Endothelial cell of umbilical vein (primary cell): ENCODE results near the gene BCL11B. TPM values are rescaled to one million over a fixed set of nuclear protein-coding genes. Genes with fewer than 3 reads are reported as not detected.

Experiments used
- BruUV-seq: library from RNA; stranded (reverse); fragments of 400-500 nt; replicated peaks from 2 replicates; lab custom pipeline; 2021; lab: Mats Ljungman, UMichigan
- CTCF ChIA-PET: fragments of 300-600, 350-600 bp; sonication (Branson Sonifier 250); formaldehyde crosslinking; loops from one replicate; lab custom pipeline; 2021; ENCODE audit warnings: antibody characterized with exemption, inconsistent platforms; lab: Charles Lee
- POLR2A ChIA-PET: fragments of 300-600, 350-600 bp; sonication (Branson Sonifier 250); formaldehyde crosslinking; loops from one replicate; lab custom pipeline; 2021; ENCODE audit warnings: antibody characterized with exemption, inconsistent platforms; lab: Charles Lee
- DNase-seq: peaks from one replicate; pipeline ENCODE4 v3.0.0-alpha.2; 2011; ENCODE audit warnings: low read depth, low spot score
- FAIRE-seq: peaks from 2 replicates; lab custom pipeline; 2011; peaks lifted over from hg19 to GRCh38; lab: Jason Lieb, UNC
- H2AFZ ChIP-seq: 2 replicates; pipeline ENCODE4 v1.6.0; 2012; ENCODE audit warnings: low read depth, low read length, control low read depth, inconsistent platforms
- H3K27ac ChIP-seq: 2 replicates; pipeline ENCODE4 v1.5.1; 2011; ENCODE audit warnings: low read depth, mild to moderate bottlenecking, control low read depth, low read length, moderate library complexity; ENCODE audit not compliant: insufficient read depth
- H3K27me3 ChIP-seq, 2 experiments: 2 replicates each; pipeline versions ENCODE4 v1.6.0 to v1.6.1; 2011; ENCODE audit warnings: low read length in 2 of 2, mixed read lengths in 1 of 2; ENCODE audit not compliant: control insufficient read depth in 2 of 2, insufficient read depth in 2 of 2
- H3K36me3 ChIP-seq, 2 experiments: 2 replicates in 1 of 2; 3 replicates in 1 of 2; pipeline ENCODE4 v1.5.1; 2011; ENCODE audit warnings: low read length in 2 of 2, mild to moderate bottlenecking in 1 of 2, moderate library complexity in 1 of 2; ENCODE audit not compliant: control insufficient read depth in 2 of 2, insufficient read depth in 2 of 2; ENCODE audit errors: extremely low read depth in 1 of 2
- H3K4me1 ChIP-seq: 3 replicates; pipeline ENCODE4 v1.5.1; 2011; ENCODE audit warnings: mild to moderate bottlenecking, low read length; ENCODE audit not compliant: control insufficient read depth, insufficient read depth; ENCODE audit errors: extremely low read depth
- H3K4me2 ChIP-seq: 2 replicates; pipeline ENCODE4 v1.6.1; 2011; ENCODE audit warnings: low read length, control low read depth, mixed read lengths; ENCODE audit not compliant: insufficient read depth
- H3K4me3 ChIP-seq, 3 experiments: fragments of 200-600 bp in 1 of 3; sonication (generic), shearing (Covaris generic) in 1 of 3; replicated peaks in 1 of 3; 2 replicates each; pipeline ENCODE4 v1.5.1; 2011 to 2016; ENCODE audit warnings: control low read depth in 3 of 3, low read length in 3 of 3, mild to moderate bottlenecking in 2 of 3, inconsistent platforms in 1 of 3, low read depth in 1 of 3, moderate library complexity in 1 of 3; ENCODE audit not compliant: insufficient read depth in 1 of 3
- H3K79me2 ChIP-seq: 2 replicates; pipeline ENCODE4 v1.6.0; 2012; ENCODE audit warnings: low read length, inconsistent platforms; ENCODE audit not compliant: control insufficient read depth, insufficient read depth
- H3K9ac ChIP-seq: replicated peaks from 2 replicates; pipeline ENCODE3; 2011; ENCODE audit warnings: low read length, control low read depth; ENCODE audit not compliant: insufficient read depth; ENCODE audit errors: extremely low read depth
- H3K9me1 ChIP-seq: replicated peaks from 3 replicates; pipeline ENCODE4 v1.6.0; 2011; ENCODE audit warnings: mild to moderate bottlenecking, low read length; ENCODE audit not compliant: control insufficient read depth, insufficient read depth; ENCODE audit errors: extremely low read depth
- H3K9me3 ChIP-seq: replicated peaks from 2 replicates; pipeline ENCODE4 v1.5.1; 2012; ENCODE audit warnings: low read length, inconsistent platforms; ENCODE audit not compliant: control insufficient read depth, insufficient read depth
- H4K20me1 ChIP-seq: replicated peaks from 2 replicates; pipeline ENCODE3; 2011; ENCODE audit warnings: mild to moderate bottlenecking, low read length; ENCODE audit not compliant: control insufficient read depth, insufficient read depth; ENCODE audit errors: extremely low read depth
- CTCF ChIP-seq, 2 donors: IDR thresholded peaks; 1 replicate in 1 of 2; 2 replicates in 1 of 2; pipeline ENCODE4 v1.5.1; 2011; ENCODE audit warnings: low read length in 2 of 2, mild to moderate bottlenecking in 2 of 2, moderate library complexity in 2 of 2, control low read depth in 1 of 2, inconsistent platforms in 1 of 2, low read depth in 1 of 2; ENCODE audit not compliant: insufficient read depth in 1 of 2; ENCODE audit errors: extremely low read depth in 1 of 2
- EZH2 ChIP-seq: IDR thresholded peaks from 2 replicates; pipeline ENCODE4 v1.6.1; 2012; ENCODE audit warnings: borderline replicate concordance, low read depth, mild to moderate bottlenecking, moderate library complexity, low read length, inconsistent platforms; ENCODE audit not compliant: severe bottlenecking
- FOS ChIP-seq: IDR thresholded peaks from 2 replicates; pipeline ENCODE4 v1.6.1; 2011; ENCODE audit warnings: mild to moderate bottlenecking, low read length, moderate library complexity, borderline replicate concordance; ENCODE audit not compliant: insufficient read depth
- GATA2 ChIP-seq: IDR thresholded peaks from 2 replicates; pipeline ENCODE4 v1.7.0; 2011; ENCODE audit warnings: low read depth, mild to moderate bottlenecking, moderate library complexity, mixed read lengths, low read length; ENCODE audit not compliant: insufficient read length, insufficient read depth
- JUN ChIP-seq: IDR thresholded peaks from 2 replicates; pipeline ENCODE4 v1.6.1; 2011; ENCODE audit warnings: borderline replicate concordance, low read depth; ENCODE audit not compliant: insufficient read length, insufficient read depth
- MYC ChIP-seq: IDR thresholded peaks from one replicate; pipeline ENCODE4 v1.6.1; 2011; ENCODE audit warnings: mild to moderate bottlenecking, low read depth, low read length
- POLR2A ChIP-seq: IDR thresholded peaks from 2 replicates; pipeline ENCODE4 v1.6.1; 2012; ENCODE audit warnings: low read depth, mild to moderate bottlenecking, control low read depth, low read length
- POLR2AphosphoS5 ChIP-seq: IDR thresholded peaks from 2 replicates; pipeline ENCODE4 v1.6.1; 2012; ENCODE audit warnings: low read depth, mild to moderate bottlenecking, control low read depth, low read length, moderate library complexity; ENCODE audit not compliant: insufficient read depth
- dilution Hi-C: fragments of 300-500 bp; cut with MboI; formaldehyde crosslinking; loops from one replicate; pipeline ENCODE4 v1.15.0; 2019; ENCODE audit warnings: low sequenced_read_pairs; ENCODE audit not compliant: extremely low pct_ligation_motif_present
- intact Hi-C: fragments of 100-400 bp; cut with micrococcal nuclease; formaldehyde crosslinking; loops from one replicate; pipeline ENCODE4 v1.10.0; 2022
- polyA plus RNA-seq, 4 experiments: library from polyadenylated mRNA; depleted of rRNA in 3 of 4; stranded (reverse) in 3 of 4; unstranded in 1 of 4; fragments of >200 nt; gene quantifications; 2 replicates each; pipeline versions ENCODE4 v1.2.1 to v1.2.3, GENCODE V29; 2011 to 2012; ENCODE audit warnings: missing spikeins in 1 of 4
- total RNA-seq: library from RNA; stranded (reverse); gene quantifications from 2 replicates; pipeline ENCODE4 v1.2.3, GENCODE V29; 2021
- TF ChIP-seq, protein P1 (sequence below): IDR thresholded peaks from 2 replicates; pipeline ENCODE4 v1.6.1; 2011; ENCODE audit not compliant: insufficient read depth, insufficient read length

Gene BCL11B
- total and polyA plus RNA-seq, 2 donors (not counting 3 experiments of a cell fraction or from before 2014, with no cell fraction given) = 0.03 to 0.07 TPM

DNA sequence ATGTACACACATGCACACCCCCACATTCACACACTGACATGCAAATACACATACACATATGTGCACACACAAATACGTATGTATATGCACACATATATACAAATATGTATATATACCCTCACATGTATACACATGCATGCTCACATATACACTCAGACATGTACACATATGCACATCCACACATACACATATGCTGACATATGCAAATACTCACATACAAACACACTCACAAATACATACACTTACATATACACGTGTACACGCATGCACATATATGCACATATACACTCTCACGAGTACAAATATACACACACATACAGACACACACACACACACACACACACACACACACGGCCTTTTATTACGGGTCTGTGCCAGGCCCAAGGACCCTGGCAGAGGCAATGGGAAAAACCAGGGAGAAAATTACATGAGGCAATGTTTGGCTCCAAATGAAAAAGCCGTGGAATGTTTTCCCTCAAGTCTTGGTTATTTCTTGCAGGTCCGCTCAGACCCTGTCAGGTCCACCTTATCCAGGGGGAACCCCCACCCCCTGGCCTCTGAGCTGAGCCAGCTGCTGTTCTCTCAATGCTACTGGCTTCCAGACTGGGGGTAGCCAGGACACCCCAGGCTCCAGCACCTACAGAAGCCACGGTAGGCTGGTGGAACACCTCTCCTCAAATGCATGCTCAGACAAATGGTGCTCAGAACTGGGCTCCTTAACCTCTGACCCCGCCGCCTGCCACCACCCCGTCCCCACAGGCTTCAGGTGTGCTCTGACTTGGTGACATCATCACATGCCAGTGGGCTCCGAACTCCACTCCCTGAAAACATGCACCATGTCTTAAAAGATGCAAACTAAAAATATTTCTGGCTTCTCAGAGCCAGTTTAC, 54.7 kb downstream of the BCL11B start:
- no peak for DNase-seq
- ChIA-PET POLR2A (no interaction called here), CTCF (no interaction called here)
- no peak overlapping the region for H3K9ac ChIP-seq
- no peaks in the 10 kb centered on the region for H3K4me1 ChIP-seq
- intact Hi-C loops (no loop called here), dilution Hi-C loops (no loop called here)
- H3K4me3 ChIP-seq = no peak overlapping the region
- TF ChIP-seq GATA2 = no peak
- no peak for TF ChIP-seq CTCF (IDR thresholded peaks at IDR 0.05; ENCODE audit: extremely low read depth in 1 of 2, insufficient read depth in 1 of 2, low read depth in 1 of 2, low read length in 2 of 2)
- TF ChIP-seq, protein P1, sequence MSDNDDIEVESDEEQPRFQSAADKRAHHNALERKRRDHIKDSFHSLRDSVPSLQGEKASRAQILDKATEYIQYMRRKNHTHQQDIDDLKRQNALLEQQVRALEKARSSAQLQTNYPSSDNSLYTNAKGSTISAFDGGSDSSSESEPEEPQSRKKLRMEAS = no peak
- TF ChIP-seq MYC = no peak
- no peak for TF ChIP-seq POLR2AphosphoS5
- no peak for TF ChIP-seq JUN
- TF ChIP-seq FOS = no peak
- TF ChIP-seq POLR2A = no peak
- no peak for TF ChIP-seq EZH2
- no TSS peak for BruUV-seq
- H3K27me3 ChIP-seq = no peaks in the 10 kb centered on the region
- H3K27ac ChIP-seq = no peak overlapping the region
- no peaks in the 10 kb centered on the region for H3K79me2 ChIP-seq
- no peaks in the 10 kb centered on the region for H4K20me1 ChIP-seq
- H3K9me3 ChIP-seq = no peaks in the 10 kb centered on the region
- H3K4me2 ChIP-seq = no peak overlapping the region
- no peaks in the 10 kb centered on the region for H3K9me1 ChIP-seq
- no peaks in the 10 kb centered on the region for H3K36me3 ChIP-seq
- no peak for FAIRE-seq
- H2AFZ ChIP-seq = no peak overlapping the region
